ENCODE results near the gene DUSP7. TPM values are rescaled to one million over a fixed set of nuclear protein-coding genes. Genes with fewer than 3 reads are reported as not detected.
"Not testable (repeated sequence)": the region's sequence is repeated elsewhere in the genome, so short reads cannot be mapped to it uniquely, and the experiment has no call there.

The DUSP7 gene
- total RNA-seq, 2 experiments from 2014 or later, result 17.1 to 20.3 TPM

GRCh38 chr3:52033748-52034147, 22.6 kb downstream of the DUSP7 start:
- intact Hi-C loops (cut with DNase I, micrococcal nuclease), result loop anchor here in 1 of 2 experiments (10.0 kb wide), 1 partner anchor 351 kb away; no protein-coding TSS in a partner anchor
- H3K27me3 Mint-ChIP-seq; H3K4me1 Mint-ChIP-seq; DNase-seq; CTCF ChIA-PET; H3K27ac Mint-ChIP-seq; H3K4me3 Mint-ChIP-seq; ATAC-seq; H3K36me3 Mint-ChIP-seq (ENCODE audit: low read depth); H3K9me3 Mint-ChIP-seq (ENCODE audit: low read depth); POLR2A ChIA-PET: not testable (repeated sequence)

- POLR2A ChIA-PET, result no interaction called here
- no peaks in the 10 kb centered on the region for H3K36me3 Mint-ChIP-seq (ENCODE audit: low read depth)
Measured at GRCh38 chr3:52032702-52033408, 23.5 kb downstream of the DUSP7 start.

GRCh38 chr3:52031896-52032295, 24.5 kb downstream of the DUSP7 start:
- Mint-ChIP-seq H3K9me3 (ENCODE audit: low read depth) (no peaks in the 10 kb centered on the region), H3K36me3 (ENCODE audit: low read depth) (no peaks in the 10 kb centered on the region), H3K27me3 (no peaks in the 10 kb centered on the region), H3K27ac (no peak overlapping the region), H3K4me3 (no peak overlapping the region), H3K4me1 (no peaks in the 10 kb centered on the region)
- DNase-seq (no peak), ATAC-seq (no peak)
- intact Hi-C loops (cut with DNase I, micrococcal nuclease), result loop anchor here in 1 of 2 experiments (10.0 kb wide), 1 partner anchor 353 kb away; no protein-coding TSS in a partner anchor
- ChIA-PET CTCF (interaction anchor here (0.7 to 0.9 kb wide), 2 partner anchors 20 to 24 kb away, joined by 3 read pairs; partner anchors contain the start of gene DUSP7), POLR2A (no interaction called here)

More at GRCh38 chr3:52032702-52033408, 23.5 kb downstream of the DUSP7 start:
- Mint-ChIP-seq H3K9me3 (ENCODE audit: low read depth) (no peaks in the 10 kb centered on the region), H3K27ac (no peak overlapping the region), H3K4me1 (no peaks in the 10 kb centered on the region), H3K4me3 (no peak overlapping the region), H3K27me3 (no peaks in the 10 kb centered on the region)
- ATAC-seq (no peak), DNase-seq (no peak)
- intact Hi-C loops (cut with DNase I, micrococcal nuclease), result loop anchor here in 1 of 2 experiments (10.0 kb wide), 1 partner anchor 352 kb away; no protein-coding TSS in a partner anchor
- CTCF ChIA-PET, result interaction anchor here (0.6 to 0.9 kb wide), 2 partner anchors 19 to 200 kb away, joined by 3 read pairs; no protein-coding TSS in a partner anchor

GRCh38 chr3:52030714-52031310, 25.6 kb downstream of the DUSP7 start:
- POLR2A ChIA-PET, result no interaction called here
- no peak overlapping the region for H3K4me3 Mint-ChIP-seq
- no peaks in the 10 kb centered on the region for H3K9me3 Mint-ChIP-seq (ENCODE audit: low read depth)

GRCh38 chr3:52029535-52029934, 26.8 kb downstream of the DUSP7 start:
- no peaks in the 10 kb centered on the region for H3K4me1 Mint-ChIP-seq
- H3K27ac Mint-ChIP-seq, result no peak overlapping the region
- ATAC-seq (no peak), DNase-seq (no peak)
- H3K4me3 Mint-ChIP-seq, result no peak overlapping the region
- H3K9me3 Mint-ChIP-seq (ENCODE audit: low read depth), result no peaks in the 10 kb centered on the region
- ChIA-PET POLR2A (no interaction called here), CTCF (interaction anchor here (0.6 to 1.5 kb wide), 2 partner anchors 29 to 102 kb away, joined by 3 read pairs; no protein-coding TSS in a partner anchor)
- no peaks in the 10 kb centered on the region for H3K36me3 Mint-ChIP-seq (ENCODE audit: low read depth)
- intact Hi-C loops (cut with DNase I, micrococcal nuclease), result no loop called here
- no peaks in the 10 kb centered on the region for H3K27me3 Mint-ChIP-seq

More at GRCh38 chr3:52030714-52031310, 25.6 kb downstream of the DUSP7 start:
- ATAC-seq, result no peak
- CTCF ChIA-PET, result interaction anchor here (0.5 to 1.4 kb wide), 4 partner anchors 18 to 70 kb away, joined by 3 read pairs; no protein-coding TSS in a partner anchor
- DNase-seq, result no peak
- H3K27ac Mint-ChIP-seq, result no peak overlapping the region
- H3K4me1 Mint-ChIP-seq, result no peaks in the 10 kb centered on the region
- intact Hi-C loops (cut with DNase I, micrococcal nuclease), result loop anchor here in 1 of 2 experiments (10.0 kb wide), 1 partner anchor 354 kb away; no protein-coding TSS in a partner anchor
- no peaks in the 10 kb centered on the region for H3K36me3 Mint-ChIP-seq (ENCODE audit: low read depth)
- no peaks in the 10 kb centered on the region for H3K27me3 Mint-ChIP-seq

- Mint-ChIP-seq H3K4me3 (no peak overlapping the region), H3K36me3 (ENCODE audit: low read depth) (no peaks in the 10 kb centered on the region), H3K4me1 (no peaks in the 10 kb centered on the region), H3K27me3 (no peaks in the 10 kb centered on the region), H3K9me3 (ENCODE audit: low read depth) (no peaks in the 10 kb centered on the region), H3K27ac (no peak overlapping the region)
- POLR2A ChIA-PET, result interaction anchor here (0.6 kb wide), 1 partner anchor 55 kb away, joined by 4 read pairs; no protein-coding TSS in a partner anchor
- intact Hi-C loops (cut with DNase I, micrococcal nuclease), result no loop called here
- ATAC-seq, result no peak
- CTCF ChIA-PET, result interaction anchor here (1.5 kb wide), 1 partner anchor 28 kb away, joined by 3 read pairs; no protein-coding TSS in a partner anchor
- no peak for DNase-seq
Measured at GRCh38 chr3:52029053-52029452, 27.3 kb downstream of the DUSP7 start.

GRCh38 chr3:52028572-52028971, 27.8 kb downstream of the DUSP7 start:
- Mint-ChIP-seq H3K4me1 (no peaks in the 10 kb centered on the region), H3K27me3 (no peaks in the 10 kb centered on the region), H3K9me3 (ENCODE audit: low read depth) (no peaks in the 10 kb centered on the region), H3K4me3 (no peak overlapping the region), H3K27ac (no peak overlapping the region), H3K36me3 (ENCODE audit: low read depth) (no peaks in the 10 kb centered on the region)
- ATAC-seq (no peak), DNase-seq (no peak)
- POLR2A ChIA-PET, result interaction anchor here (0.6 kb wide), 1 partner anchor 55 kb away, joined by 4 read pairs; no protein-coding TSS in a partner anchor
- CTCF ChIA-PET, result interaction anchor here (1.5 kb wide), 1 partner anchor 28 kb away, joined by 3 read pairs; no protein-coding TSS in a partner anchor
- intact Hi-C loops (cut with DNase I, micrococcal nuclease), result no loop called here

GRCh38 chr3:52026041-52026440, 30.3 kb downstream of the DUSP7 start:
- no peaks in the 10 kb centered on the region for H3K36me3 Mint-ChIP-seq (ENCODE audit: low read depth)
- no peaks in the 10 kb centered on the region for H3K9me3 Mint-ChIP-seq (ENCODE audit: low read depth)
- no peak for DNase-seq
- H3K27ac Mint-ChIP-seq, result no peak overlapping the region
- H3K27me3 Mint-ChIP-seq, result no peaks in the 10 kb centered on the region
- POLR2A ChIA-PET, result no interaction called here
- H3K4me1 Mint-ChIP-seq, result no peaks in the 10 kb centered on the region
- CTCF ChIA-PET, result no interaction called here
- intact Hi-C loops (cut with DNase I, micrococcal nuclease), result no loop called here
- no peak overlapping the region for H3K4me3 Mint-ChIP-seq
- ATAC-seq, result no peak

- H3K36me3 Mint-ChIP-seq (ENCODE audit: low read depth), result no peaks in the 10 kb centered on the region
- CTCF ChIA-PET, result no interaction called here
- no peaks in the 10 kb centered on the region for H3K4me1 Mint-ChIP-seq
- intact Hi-C loops (cut with DNase I, micrococcal nuclease), result no loop called here
- POLR2A ChIA-PET, result no interaction called here
- ATAC-seq (no peak), DNase-seq (no peak)
- H3K4me3 Mint-ChIP-seq, result no peak overlapping the region
- no peak overlapping the region for H3K27ac Mint-ChIP-seq
- H3K27me3 Mint-ChIP-seq, result no peaks in the 10 kb centered on the region
- no peaks in the 10 kb centered on the region for H3K9me3 Mint-ChIP-seq (ENCODE audit: low read depth)
Measured at GRCh38 chr3:52025453-52025852, 30.9 kb downstream of the DUSP7 start.

- H3K4me3 Mint-ChIP-seq, result no peak overlapping the region
- H3K27me3 Mint-ChIP-seq, result no peaks in the 10 kb centered on the region
- intact Hi-C loops (cut with DNase I, micrococcal nuclease), result no loop called here
- no peak overlapping the region for H3K27ac Mint-ChIP-seq
- no peaks in the 10 kb centered on the region for H3K36me3 Mint-ChIP-seq (ENCODE audit: low read depth)
- H3K4me1 Mint-ChIP-seq, result no peaks in the 10 kb centered on the region
- no peaks in the 10 kb centered on the region for H3K9me3 Mint-ChIP-seq (ENCODE audit: low read depth)
- CTCF ChIA-PET, result interaction anchor here (0.5 kb wide), 1 partner anchor 15 kb away, joined by 3 read pairs; no protein-coding TSS in a partner anchor
- DNase-seq (no peak), ATAC-seq (no peak)
- POLR2A ChIA-PET, result interaction anchor here (0.6 kb wide), 1 partner anchor 28 kb away, joined by 3 read pairs; no protein-coding TSS in a partner anchor
Measured at GRCh38 chr3:52024765-52025452, 31.5 kb downstream of the DUSP7 start.

Measured in activated CD4-positive, alpha-beta T cell treated with anti-CD3 and anti-CD28 coated beads for 36 hours (primary cell).